ENCODE measurements around the gene ASCL2.

DNA sequence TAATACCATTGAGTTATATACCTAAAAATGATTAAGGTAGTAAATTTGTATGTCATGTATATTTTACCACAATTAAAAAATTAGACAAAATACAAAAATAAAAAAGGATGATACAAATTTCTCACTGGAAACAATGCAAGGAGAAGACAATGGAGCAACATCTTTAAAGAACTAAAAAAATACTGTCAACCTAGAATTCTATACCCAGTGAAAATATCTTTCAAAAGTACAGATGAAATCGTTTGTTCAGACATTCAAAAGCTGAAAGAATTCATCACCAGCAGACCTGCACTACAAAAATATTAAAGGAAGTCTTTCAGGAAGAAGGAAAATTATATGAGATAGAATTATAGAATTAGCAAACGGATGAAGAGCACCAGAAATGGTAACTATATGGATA lies 9.8 kb upstream of the ASCL2 start:
- TF ChIP-seq EP300 (IDR thresholded peaks at IDR 0.05; ENCODE audit: borderline replicate concordance in 1 of 2, control insufficient read depth in 1 of 2, low read depth in 2 of 2, low read length in 2 of 2) (no peak), NFIC (IDR thresholded peaks at IDR 0.05; ENCODE audit: low read depth, low read length) (no peak), ZSCAN29 (IDR thresholded peaks at IDR 0.05) (no peak), ATF7 (IDR thresholded peaks at IDR 0.05; ENCODE audit: low read depth) (no peak), SIN3A (IDR thresholded peaks at IDR 0.05; ENCODE audit: low read depth, low read length) (no peak), EGR1 (IDR thresholded peaks at IDR 0.05; ENCODE audit: borderline replicate concordance in 1 of 2, low read depth in 2 of 2, low read length in 2 of 2) (no peak), ZNF217 (IDR thresholded peaks at IDR 0.05) (no peak), SIX5 (IDR thresholded peaks at IDR 0.05; ENCODE audit: low read depth, low read length, severe bottlenecking) (no peak)
- TF ChIP-seq, protein P1, sequence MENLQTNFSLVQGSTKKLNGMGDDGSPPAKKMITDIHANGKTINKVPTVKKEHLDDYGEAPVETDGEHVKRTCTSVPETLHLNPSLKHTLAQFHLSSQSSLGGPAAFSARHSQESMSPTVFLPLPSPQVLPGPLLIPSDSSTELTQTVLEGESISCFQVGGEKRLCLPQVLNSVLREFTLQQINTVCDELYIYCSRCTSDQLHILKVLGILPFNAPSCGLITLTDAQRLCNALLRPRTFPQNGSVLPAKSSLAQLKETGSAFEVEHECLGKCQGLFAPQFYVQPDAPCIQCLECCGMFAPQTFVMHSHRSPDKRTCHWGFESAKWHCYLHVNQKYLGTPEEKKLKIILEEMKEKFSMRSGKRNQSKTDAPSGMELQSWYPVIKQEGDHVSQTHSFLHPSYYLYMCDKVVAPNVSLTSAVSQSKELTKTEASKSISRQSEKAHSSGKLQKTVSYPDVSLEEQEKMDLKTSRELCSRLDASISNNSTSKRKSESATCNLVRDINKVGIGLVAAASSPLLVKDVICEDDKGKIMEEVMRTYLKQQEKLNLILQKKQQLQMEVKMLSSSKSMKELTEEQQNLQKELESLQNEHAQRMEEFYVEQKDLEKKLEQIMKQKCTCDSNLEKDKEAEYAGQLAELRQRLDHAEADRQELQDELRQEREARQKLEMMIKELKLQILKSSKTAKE (IDR thresholded peaks at IDR 0.05; ENCODE audit: low read depth, poor library complexity, severe bottlenecking), result no peak
- TF ChIP-seq, protein P2, sequence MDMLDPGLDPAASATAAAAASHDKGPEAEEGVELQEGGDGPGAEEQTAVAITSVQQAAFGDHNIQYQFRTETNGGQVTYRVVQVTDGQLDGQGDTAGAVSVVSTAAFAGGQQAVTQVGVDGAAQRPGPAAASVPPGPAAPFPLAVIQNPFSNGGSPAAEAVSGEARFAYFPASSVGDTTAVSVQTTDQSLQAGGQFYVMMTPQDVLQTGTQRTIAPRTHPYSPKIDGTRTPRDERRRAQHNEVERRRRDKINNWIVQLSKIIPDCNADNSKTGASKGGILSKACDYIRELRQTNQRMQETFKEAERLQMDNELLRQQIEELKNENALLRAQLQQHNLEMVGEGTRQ (IDR thresholded peaks at IDR 0.05; ENCODE audit: borderline replicate concordance, low read depth, low read length), result no peak
